Breast epithelium (tissue), 3 donors: ENCODE results near the gene RIIAD1.

Experiments
- POLR2A ChIP-seq: fragments of 450-650 bp; IDR thresholded peaks from one replicate; pipeline ENCODE4 v1.6.1; 2016; ENCODE audit warnings: antibody characterized with exemption, mild to moderate bottlenecking, moderate library complexity
- POLR2AphosphoS5 ChIP-seq, 3 donors: sonication (generic); formaldehyde crosslinking; IDR thresholded peaks; one replicate each; pipeline ENCODE4 v1.6.1; 2017; ENCODE audit warnings: antibody characterized with exemption in 3 of 3
- TF ChIP-seq, protein P1 (sequence below), 3 donors: fragments of 450-650 bp; IDR thresholded peaks; one replicate each; pipeline ENCODE4 v1.5.1; 2016 to 2017; ENCODE audit warnings: antibody characterized with exemption in 3 of 3, mild to moderate bottlenecking in 3 of 3, moderate library complexity in 3 of 3

DNA sequence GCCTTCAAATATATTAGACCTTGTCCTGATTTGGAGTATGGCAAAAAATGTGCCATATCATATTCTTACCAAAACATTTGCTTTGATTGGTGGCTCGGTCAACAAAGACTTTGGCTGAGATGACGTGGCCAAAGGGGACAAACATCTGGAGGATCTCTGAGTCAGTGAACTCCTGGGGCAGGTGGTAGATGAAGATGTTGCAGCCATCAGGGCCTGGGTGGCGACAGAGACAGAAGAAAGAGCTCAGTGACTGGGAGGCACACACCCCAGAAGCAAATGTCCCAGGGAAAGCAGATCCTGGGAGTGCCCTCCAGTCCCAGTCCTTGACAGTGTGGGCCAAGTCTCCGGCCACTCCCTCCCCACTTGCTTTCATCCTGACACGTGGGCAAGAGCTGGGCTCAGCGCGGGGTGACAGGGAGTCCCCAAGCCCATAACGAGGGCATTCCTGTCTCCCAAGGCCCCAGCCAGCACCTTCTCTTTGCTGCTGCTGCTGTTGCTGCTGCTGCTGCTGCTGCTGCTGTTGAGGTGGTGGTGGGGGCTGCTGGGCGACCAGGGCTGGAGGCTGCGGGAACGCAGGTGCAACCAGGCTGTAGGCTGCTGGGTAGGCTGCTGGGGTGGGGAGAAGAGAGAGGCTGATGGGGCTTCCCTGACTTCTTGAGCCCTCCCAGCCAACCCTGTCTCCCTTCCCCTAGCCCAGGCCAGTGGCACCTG is 15.4 kb upstream of the RIIAD1 start:
- TF ChIP-seq POLR2A (no peak), POLR2AphosphoS5 (IDR thresholded peaks at IDR 0.05) (no peak)
- TF ChIP-seq, protein P1, sequence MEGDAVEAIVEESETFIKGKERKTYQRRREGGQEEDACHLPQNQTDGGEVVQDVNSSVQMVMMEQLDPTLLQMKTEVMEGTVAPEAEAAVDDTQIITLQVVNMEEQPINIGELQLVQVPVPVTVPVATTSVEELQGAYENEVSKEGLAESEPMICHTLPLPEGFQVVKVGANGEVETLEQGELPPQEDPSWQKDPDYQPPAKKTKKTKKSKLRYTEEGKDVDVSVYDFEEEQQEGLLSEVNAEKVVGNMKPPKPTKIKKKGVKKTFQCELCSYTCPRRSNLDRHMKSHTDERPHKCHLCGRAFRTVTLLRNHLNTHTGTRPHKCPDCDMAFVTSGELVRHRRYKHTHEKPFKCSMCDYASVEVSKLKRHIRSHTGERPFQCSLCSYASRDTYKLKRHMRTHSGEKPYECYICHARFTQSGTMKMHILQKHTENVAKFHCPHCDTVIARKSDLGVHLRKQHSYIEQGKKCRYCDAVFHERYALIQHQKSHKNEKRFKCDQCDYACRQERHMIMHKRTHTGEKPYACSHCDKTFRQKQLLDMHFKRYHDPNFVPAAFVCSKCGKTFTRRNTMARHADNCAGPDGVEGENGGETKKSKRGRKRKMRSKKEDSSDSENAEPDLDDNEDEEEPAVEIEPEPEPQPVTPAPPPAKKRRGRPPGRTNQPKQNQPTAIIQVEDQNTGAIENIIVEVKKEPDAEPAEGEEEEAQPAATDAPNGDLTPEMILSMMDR (IDR thresholded peaks at IDR 0.05), result no peak
